Right lobe of liver (tissue), 4 donors: Measurements from ENCODE around the gene SLC39A5.

Experiments used
- CTCF ChIP-seq, 4 donors: fragments of 200-600 bp in 3 of 4; fragments of 450-650 bp in 1 of 4; IDR thresholded peaks; one replicate each; pipeline versions ENCODE4 v1.5.1 to v1.8.0; 2016 to 2022; ENCODE audit warnings: antibody characterized with exemption in 4 of 4, mild to moderate bottlenecking in 2 of 4
- POLR2A ChIP-seq: fragments of 450-650 bp; IDR thresholded peaks from one replicate; pipeline ENCODE4 v1.6.1; 2017; ENCODE audit warnings: antibody characterized with exemption, mild to moderate bottlenecking
- donor health status: DM: no; HTN: no; CAD: no.
- donor health status: DM: no; HTN: no; CAD: no.
- donor health status: DM: no; HTN: yes; CAD: no.

- TF ChIP-seq CTCF (IDR thresholded peaks at IDR 0.05) (no peak), POLR2A (no peak)
Observed at GRCh38 chr12:56212361-56212760, 17.5 kb upstream of the SLC39A5 start.
